Mucosa of descending colon (tissue), 3 donors: ENCODE measurements around the gene COQ8A. TPM values are rescaled to one million over a fixed set of nuclear protein-coding genes. Genes with fewer than 3 reads are reported as not detected.

ENCODE experiments used
- ATAC-seq: fragments of 200-7000 bp; cut with Tn5 transposase; one replicate; pipeline ENCODE4 v1.9.1; 2020; ENCODE audit warnings: mild to moderate bottlenecking, moderate library complexity
- DNase-seq, 3 donors: peaks; one replicate each; pipeline ENCODE4 v3.0.0-alpha.2; 2020
- H3K36me3 ChIP-seq: fragments of 200-600 bp; one replicate; pipeline ENCODE4 v1.8.0; 2021; ENCODE audit warnings: low read depth, mild to moderate bottlenecking
- H3K4me1 ChIP-seq: fragments of 200-600 bp; one replicate; pipeline ENCODE4 v1.8.0; 2021; ENCODE audit warnings: low read depth, mild to moderate bottlenecking
- H3K4me3 ChIP-seq: fragments of 200-600 bp; one replicate; pipeline ENCODE4 v1.8.0; 2021; ENCODE audit warnings: mild to moderate bottlenecking
- H3K9me3 ChIP-seq: fragments of 200-600 bp; one replicate; pipeline ENCODE4 v1.8.0; 2021; ENCODE audit warnings: mild to moderate bottlenecking
- CTCF ChIP-seq: fragments of 200-600 bp; IDR thresholded peaks from one replicate; pipeline ENCODE4 v1.8.0; 2022; ENCODE audit warnings: antibody characterized with exemption, mild to moderate bottlenecking
- intact Hi-C, 2 donors: fragments of 100-400 bp; cut with DNase I in 1 of 2; cut with micrococcal nuclease in 1 of 2; formaldehyde crosslinking; loops; one replicate each; pipeline versions ENCODE4 v1.11.0 to v1.11.1; 2022; cut with DNase I, micrococcal nuclease
- total RNA-seq, 3 donors: library from RNA; stranded (reverse); fragmentation: NEBNext Ultra II Directional in 2 of 3; extraction: Animal tissue kit (Norgen Biotek cat#: 25700) in 2 of 3; gene quantifications; one replicate each; pipeline versions ENCODE4 v1.2.1 to v1.2.4, GENCODE V29; 2021 to 2023
- donor health status: DM: no; HTN: no; CAD: no; lungs with moderate emphysema.
- donor health status: DM: no; HTN: no; CAD: no.
- donor health status: DM: no; HTN: yes; CAD: no.

COQ8A gene
- total RNA-seq, 3 donors from 2014 or later = 47.3 to 77.9 (median 67.1) TPM

- H3K4me3 ChIP-seq = no peak overlapping the region
- TF ChIP-seq CTCF = no peak
- DNase-seq (peak in 1 of 3 donors; percentile 44), ATAC-seq (no peak)
- H3K9me3 ChIP-seq = no peaks in the 10 kb centered on the region
- H3K4me1 ChIP-seq = peaks cover 47% of the 10 kb centered on the region
- intact Hi-C loops = no loop called here
- H3K36me3 ChIP-seq = no peaks in the 10 kb centered on the region
Measured at GRCh38 chr1:226946285-226946684, 6.2 kb downstream of the COQ8A start.

- peaks cover 46% of the 10 kb centered on the region for H3K4me1 ChIP-seq
- H3K4me3 ChIP-seq = no peak overlapping the region
- H3K9me3 ChIP-seq = no peaks in the 10 kb centered on the region
- intact Hi-C loops = no loop called here
- TF ChIP-seq CTCF = no peak
- H3K36me3 ChIP-seq = no peaks in the 10 kb centered on the region
- peak; percentile 3 for ATAC-seq
- DNase-seq = no peak
Measured at GRCh38 chr1:226946841-226947240, 6.7 kb downstream of the COQ8A start.

- no peak for TF ChIP-seq CTCF
- intact Hi-C loops = no loop called here
- no peak for DNase-seq
- H3K36me3 ChIP-seq = no peaks in the 10 kb centered on the region
- no peak for ATAC-seq
- no peak overlapping the region for H3K4me3 ChIP-seq
- no peaks in the 10 kb centered on the region for H3K9me3 ChIP-seq
- peaks cover 37% of the 10 kb centered on the region for H3K4me1 ChIP-seq
Measured at GRCh38 chr1:226948051-226948450, 8.0 kb downstream of the COQ8A start.

- ATAC-seq (no peak), DNase-seq (no peak)
- Histone ChIP-seq H3K36me3 (no peaks in the 10 kb centered on the region), H3K4me1 (peaks cover 36% of the 10 kb centered on the region), H3K9me3 (no peaks in the 10 kb centered on the region), H3K4me3 (no peak overlapping the region)
- no peak for TF ChIP-seq CTCF
- intact Hi-C loops = no loop called here
Measured at GRCh38 chr1:226948480-226948879, 8.4 kb downstream of the COQ8A start.

GRCh38 chr1:226948996-226949395 lies 8.9 kb downstream of the COQ8A start:
- DNase-seq (no peak), ATAC-seq (no peak)
- intact Hi-C loops = no loop called here
- H3K4me3 ChIP-seq = no peak overlapping the region
- no peaks in the 10 kb centered on the region for H3K9me3 ChIP-seq
- no peaks in the 10 kb centered on the region for H3K36me3 ChIP-seq
- peaks cover 31% of the 10 kb centered on the region for H3K4me1 ChIP-seq
- TF ChIP-seq CTCF = no peak

GRCh38 chr1:226949401-226949800 lies 9.3 kb downstream of the COQ8A start:
- H3K36me3 ChIP-seq = no peaks in the 10 kb centered on the region

More at GRCh38 chr1:226949401-226949800, 9.3 kb downstream of the COQ8A start:
- Histone ChIP-seq H3K9me3 (no peaks in the 10 kb centered on the region), H3K4me3 (no peak overlapping the region), H3K4me1 (peaks cover 27% of the 10 kb centered on the region)
- DNase-seq = no peak
- TF ChIP-seq CTCF = no peak
- intact Hi-C loops = no loop called here
- no peak for ATAC-seq
